ENCODE results near the gene PRR23A. TPM values are rescaled to one million over a fixed set of nuclear protein-coding genes. Genes with fewer than 3 reads are reported as not detected.

PRR23A gene
- total and polyA plus RNA-seq, 2 of the 8 experiments (the other 6 are each of a cell fraction or from before 2014, with no cell fraction given) = not detected

GRCh38 chr3:138960417-138960852 lies 45.6 kb downstream of the PRR23A start:
- Histone ChIP-seq H3K9ac (replicated peaks in 1 of 4; ENCODE audit: extremely low read depth in 1 of 4, low read depth in 3 of 4, low read length in 3 of 4) (no peak overlapping the region), H3K79me2 (ENCODE audit: control insufficient read depth in 1 of 2, insufficient read depth in 2 of 2, low read length in 2 of 2) (no peaks in the 10 kb centered on the region), H3K23me2 (ENCODE audit: low read depth, low read length) (no peaks in the 10 kb centered on the region), H3K4ac (replicated peaks; ENCODE audit: insufficient read length, low read depth, low read length) (no peak overlapping the region), H2BK5ac (ENCODE audit: low read depth, low read length) (no peak overlapping the region), H3K18ac (ENCODE audit: extremely low read depth, low read length) (no peak overlapping the region), H3K9me3 (ENCODE audit: insufficient read depth in 2 of 2, low read depth in 1 of 2, low read length in 1 of 2) (peaks cover 0 to 7% of the 10 kb centered on the region in 2 experiments; a peak in 2 of 4 replicates), H4K91ac (replicated peaks; ENCODE audit: insufficient read length, low read length) (no peak overlapping the region), H3K14ac (ENCODE audit: insufficient read length) (no peak overlapping the region), H2BK120ac (replicated peaks; ENCODE audit: low read depth, low read length) (no peak overlapping the region), H3K4me3 (ENCODE audit: extremely low read depth in 1 of 4, insufficient read depth in 2 of 4, low read depth in 3 of 4, low read length in 4 of 4) (peak overlapping the region in 2 of 4 experiments; percentile 21 to 31; a peak in 3 of 8 replicates), H3K36me3 (ENCODE audit: control insufficient read depth in 2 of 4, insufficient read depth in 4 of 4, low read length in 3 of 4) (no peaks in the 10 kb centered on the region), H4K8ac (ENCODE audit: extremely low read depth, insufficient read depth, low read length) (no peak overlapping the region), H3K56ac (replicated peaks; ENCODE audit: insufficient read length, low read depth, low read length) (no peak overlapping the region), H2AK5ac (ENCODE audit: low read depth, low read length) (no peak overlapping the region; the same call in 1 of the 2 replicates), H3K27me3 (replicated peaks in 1 of 4; ENCODE audit: control insufficient read depth in 3 of 4, extremely low read depth in 1 of 4, insufficient read depth in 3 of 4, low read length in 3 of 4) (peaks cover 5 to 15% (median 10%) of the 10 kb centered on the region in 4 experiments), H3K27ac (ENCODE audit: low read depth, low read length) (no peak overlapping the region), H2BK15ac (ENCODE audit: low read length) (no peak overlapping the region), H3K4me2 (ENCODE audit: insufficient read depth in 1 of 2, low read depth in 2 of 2, low read length in 2 of 2) (peak overlapping the region; percentile 11 to 56; a peak in 2 of 4 replicates), H3K4me1 (replicated peaks in 1 of 4; ENCODE audit: control insufficient read depth in 3 of 4, insufficient read depth in 4 of 4, low read length in 3 of 4) (no peaks in the 10 kb centered on the region; a peak in 1 of 7 replicates), H2BK12ac (ENCODE audit: low read depth, low read length) (no peak overlapping the region), H3K23ac (ENCODE audit: insufficient read length) (no peak overlapping the region), H3K79me1 (ENCODE audit: low read depth, low read length) (no peaks in the 10 kb centered on the region), H2BK20ac (ENCODE audit: low read length) (no peak overlapping the region), H2AFZ (ENCODE audit: low read length) (peak overlapping the region; percentile 11; the same call in 1 of the 2 replicates), H4K5ac (ENCODE audit: insufficient read length, low read depth, low read length) (no peak overlapping the region), H4K20me1 (replicated peaks in 1 of 2; ENCODE audit: control insufficient read depth in 1 of 2, insufficient read depth in 2 of 2, low read length in 2 of 2) (no peaks in the 10 kb centered on the region)
- no peak for DNase-seq (ENCODE audit: low read depth in 1 of 2, low spot score in 2 of 2)
- CTCF ChIA-PET (ENCODE audit: partially characterized antibody) = interaction anchor here (0.6 to 4.9 kb wide), 19 partner anchors 9 to 545 kb away, joined by 3 to 38 read pairs (median 4); partner anchors contain the start of genes FOXL2 and FOXL2NB
- POLR2A ChIA-PET (ENCODE audit: partially characterized antibody) = interaction anchor here (1.7 to 8.0 kb wide), 3 partner anchors 12 to 25 kb away, joined by 6 to 84 read pairs (median 6); partner anchors contain the start of genes FOXL2 and FOXL2NB
- FAIRE-seq = no peak
- peak; percentile 31 for TF ChIP-seq EZH2 (IDR thresholded peaks at IDR 0.05; ENCODE audit: low read depth, low read length, severe bottlenecking)
- TF ChIP-seq, protein P1, sequence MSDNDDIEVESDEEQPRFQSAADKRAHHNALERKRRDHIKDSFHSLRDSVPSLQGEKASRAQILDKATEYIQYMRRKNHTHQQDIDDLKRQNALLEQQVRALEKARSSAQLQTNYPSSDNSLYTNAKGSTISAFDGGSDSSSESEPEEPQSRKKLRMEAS (IDR thresholded peaks at IDR 0.05) = peak; percentile 19; the same call in 1 of the 2 replicates
- TF ChIP-seq TAF7 (optimal IDR thresholded peaks at IDR 0.05; ENCODE audit: borderline replicate concordance, low read depth, low read length) = no peak
- no peak for TF ChIP-seq SRF (IDR thresholded peaks at IDR 0.05; ENCODE audit: low read depth, low read length)
- TF ChIP-seq CEBPB (IDR thresholded peaks at IDR 0.05; ENCODE audit: low read depth, low read length) = no peak
- no peak for TF ChIP-seq HDAC2 (IDR thresholded peaks at IDR 0.05; ENCODE audit: borderline replicate concordance in 1 of 2, low read depth in 2 of 2, low read length in 2 of 2)
- peak; percentile 41 for TF ChIP-seq KDM4A (IDR thresholded peaks at IDR 0.05; ENCODE audit: low read depth, low read length, severe bottlenecking)
- no peak for TF ChIP-seq TEAD4 (IDR thresholded peaks at IDR 0.05; ENCODE audit: low read depth, low read length)
- WGBS, 2 experiments (ENCODE audit: extremely low coverage in 1 of 2, insufficient coverage in 1 of 2, insufficient read length in 1 of 2, insufficient replicate concordance in 2 of 2, low coverage in 1 of 2, low lambda C conversion rate in 2 of 2, missing lambda C conversion rate in 1 of 2) = 46% methylated on average over 26 of the region's 36 CpGs; no CpG with 5 or more reads in 1 of the 2 experiments

Data from H1 (cell line).